Endometrial microvascular endothelial cells (primary cell): ENCODE measurements around the gene NEU4. TPM values are rescaled to one million over a fixed set of nuclear protein-coding genes. Genes with fewer than 3 reads are reported as not detected.
"Not testable (repeated sequence)": the region's sequence is repeated elsewhere in the genome, so short reads cannot be mapped to it uniquely, and the experiment has no call there.

ENCODE experiments used
- in situ Hi-C: cut with HindIII; loops from 2 replicates; pipeline ENCODE4 v1.10.0; 2017; ENCODE audit warnings: low sequenced_read_pairs, low pct_unique_long_range_greater_than_20kb; ENCODE audit errors: inconsistent ontology term
- total RNA-seq: library from RNA; depleted of rRNA; stranded (reverse); fragments of >200 nt; gene quantifications from one replicate; pipeline ENCODE4 v1.2.3, GENCODE V29; 2015; ENCODE audit errors: inconsistent ontology term

Gene NEU4
- total RNA-seq, 1 donor from 2014 or later, result not detected

GRCh38 chr2:241797441-241798080, 11.4 kb upstream of the NEU4 start:
- in situ Hi-C loops, result no loop called here

- in situ Hi-C loops, result no loop called here
Measured at GRCh38 chr2:241798081-241798630, 10.8 kb upstream of the NEU4 start.

- in situ Hi-C loops, result no loop called here
Measured at GRCh38 chr2:241798631-241799521, 10.1 kb upstream of the NEU4 start.

GRCh38 chr2:241799522-241800197, 9.3 kb upstream of the NEU4 start:
- in situ Hi-C loops, result no loop called here

- in situ Hi-C loops, result not testable (repeated sequence)
Measured at GRCh38 chr2:241800198-241800903, 8.6 kb upstream of the NEU4 start.

GRCh38 chr2:241801611-241802420, 7.2 kb upstream of the NEU4 start:
- in situ Hi-C loops, result no loop called here

GRCh38 chr2:241802421-241803318, 6.3 kb upstream of the NEU4 start:
- in situ Hi-C loops, result no loop called here

GRCh38 chr2:241803387-241804325, 5.3 kb upstream of the NEU4 start:
- in situ Hi-C loops, result no loop called here

GRCh38 chr2:241804326-241805229, 4.4 kb upstream of the NEU4 start:
- in situ Hi-C loops, result no loop called here

GRCh38 chr2:241806217-241806616, 2.8 kb upstream of the NEU4 start:
- in situ Hi-C loops, result not testable (repeated sequence)

GRCh38 chr2:241808051-241808720, 807 bp upstream of the NEU4 start:
- in situ Hi-C loops, result no loop called here

GRCh38 chr2:241809383-241810306, 652 bp downstream of the NEU4 start:
- in situ Hi-C loops, result no loop called here

GRCh38 chr2:241810307-241811200, 1.6 kb downstream of the NEU4 start:
- in situ Hi-C loops, result no loop called here
